ENCODE results near the gene H3-3A.

Gene H3-3A

DNA sequence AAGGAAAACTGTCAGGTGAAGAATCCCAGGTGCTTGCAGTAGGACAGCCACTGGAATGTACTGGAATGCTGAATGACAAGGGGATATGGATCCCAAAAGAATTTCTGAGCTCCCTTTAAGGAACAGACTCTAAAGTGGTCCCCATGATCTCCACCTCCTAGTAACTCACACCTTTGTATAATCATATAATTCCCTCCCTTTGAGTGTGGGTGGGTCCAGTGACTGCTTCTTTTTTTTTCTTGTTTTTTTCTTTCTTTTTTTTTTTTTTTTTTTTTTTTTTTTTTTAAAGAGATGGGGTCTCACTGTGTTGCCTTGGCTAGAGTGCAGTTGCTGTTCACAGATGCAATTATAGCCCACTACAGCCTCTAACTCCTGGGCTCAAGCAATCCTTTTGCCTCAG, 28.5 kb upstream of the H3-3A start:
- Histone ChIP-seq H3K4me3 (ENCODE audit: low read depth, low read length) (no peak overlapping the region), H3K27ac (no peak overlapping the region), H3K9me3 (ENCODE audit: severe bottlenecking) (no peaks in the 10 kb centered on the region), H3K36me3 (no peaks in the 10 kb centered on the region), H3K27me3 (ENCODE audit: insufficient read depth, low read depth, severe bottlenecking) (no peaks in the 10 kb centered on the region)
- TF ChIP-seq, protein P1, sequence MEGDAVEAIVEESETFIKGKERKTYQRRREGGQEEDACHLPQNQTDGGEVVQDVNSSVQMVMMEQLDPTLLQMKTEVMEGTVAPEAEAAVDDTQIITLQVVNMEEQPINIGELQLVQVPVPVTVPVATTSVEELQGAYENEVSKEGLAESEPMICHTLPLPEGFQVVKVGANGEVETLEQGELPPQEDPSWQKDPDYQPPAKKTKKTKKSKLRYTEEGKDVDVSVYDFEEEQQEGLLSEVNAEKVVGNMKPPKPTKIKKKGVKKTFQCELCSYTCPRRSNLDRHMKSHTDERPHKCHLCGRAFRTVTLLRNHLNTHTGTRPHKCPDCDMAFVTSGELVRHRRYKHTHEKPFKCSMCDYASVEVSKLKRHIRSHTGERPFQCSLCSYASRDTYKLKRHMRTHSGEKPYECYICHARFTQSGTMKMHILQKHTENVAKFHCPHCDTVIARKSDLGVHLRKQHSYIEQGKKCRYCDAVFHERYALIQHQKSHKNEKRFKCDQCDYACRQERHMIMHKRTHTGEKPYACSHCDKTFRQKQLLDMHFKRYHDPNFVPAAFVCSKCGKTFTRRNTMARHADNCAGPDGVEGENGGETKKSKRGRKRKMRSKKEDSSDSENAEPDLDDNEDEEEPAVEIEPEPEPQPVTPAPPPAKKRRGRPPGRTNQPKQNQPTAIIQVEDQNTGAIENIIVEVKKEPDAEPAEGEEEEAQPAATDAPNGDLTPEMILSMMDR (IDR thresholded peaks at IDR 0.05; ENCODE audit: low read depth, low read length), result no peak
- no peak for DNase-seq

DNA sequence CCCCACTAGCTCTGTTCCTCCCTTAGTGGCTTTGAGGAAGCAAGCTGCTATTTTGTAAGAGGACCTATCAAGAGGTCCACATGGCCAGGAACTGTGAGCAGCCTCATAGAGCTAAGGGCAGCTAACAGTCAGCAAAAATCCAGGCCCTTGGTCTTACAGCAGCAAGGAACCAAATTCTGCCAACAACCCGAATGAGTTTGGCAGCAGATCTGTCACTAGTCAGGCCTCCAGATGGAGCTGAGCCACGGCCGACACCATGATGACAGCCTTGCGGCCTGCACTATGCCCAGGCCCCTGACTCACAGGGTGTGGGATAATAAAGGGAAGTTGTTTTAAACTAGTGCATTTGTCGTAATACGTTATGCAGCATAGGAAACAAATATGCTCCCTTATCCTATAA, 28.0 kb upstream of the H3-3A start:
- no peak for DNase-seq
- Histone ChIP-seq H3K27ac (no peak overlapping the region), H3K4me3 (ENCODE audit: low read depth, low read length) (no peak overlapping the region), H3K9me3 (ENCODE audit: severe bottlenecking) (no peaks in the 10 kb centered on the region), H3K36me3 (no peaks in the 10 kb centered on the region), H3K27me3 (ENCODE audit: insufficient read depth, low read depth, severe bottlenecking) (no peaks in the 10 kb centered on the region)
- TF ChIP-seq, protein P1 (IDR thresholded peaks at IDR 0.05; ENCODE audit: low read depth, low read length), result no peak

DNA sequence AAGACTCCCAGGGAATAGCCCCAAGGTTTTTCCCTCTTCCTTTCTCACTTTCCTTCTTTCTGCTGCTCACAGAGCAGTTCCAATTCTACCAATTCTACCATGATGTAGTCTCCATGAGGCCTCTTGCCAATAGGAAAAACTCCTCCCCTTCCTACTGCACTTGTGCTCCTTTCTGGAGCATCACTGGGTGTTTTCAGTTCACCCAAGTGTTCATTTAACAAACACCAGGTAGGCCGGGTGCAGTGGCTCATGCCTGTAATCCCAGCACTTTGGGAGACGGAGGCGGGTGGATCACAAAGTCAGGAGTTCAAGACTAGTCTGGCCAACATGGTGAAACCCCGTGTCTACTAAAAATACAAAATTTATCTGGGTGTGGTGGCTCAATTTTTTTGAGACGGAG, 26.6 kb upstream of the H3-3A start:
- DNase-seq, result no peak
- Histone ChIP-seq H3K27me3 (ENCODE audit: insufficient read depth, low read depth, severe bottlenecking) (no peaks in the 10 kb centered on the region), H3K36me3 (no peaks in the 10 kb centered on the region), H3K4me3 (ENCODE audit: low read depth, low read length) (no peak overlapping the region), H3K27ac (no peak overlapping the region), H3K9me3 (ENCODE audit: severe bottlenecking) (no peaks in the 10 kb centered on the region)
- TF ChIP-seq, protein P1 (IDR thresholded peaks at IDR 0.05; ENCODE audit: low read depth, low read length), result no peak

DNA sequence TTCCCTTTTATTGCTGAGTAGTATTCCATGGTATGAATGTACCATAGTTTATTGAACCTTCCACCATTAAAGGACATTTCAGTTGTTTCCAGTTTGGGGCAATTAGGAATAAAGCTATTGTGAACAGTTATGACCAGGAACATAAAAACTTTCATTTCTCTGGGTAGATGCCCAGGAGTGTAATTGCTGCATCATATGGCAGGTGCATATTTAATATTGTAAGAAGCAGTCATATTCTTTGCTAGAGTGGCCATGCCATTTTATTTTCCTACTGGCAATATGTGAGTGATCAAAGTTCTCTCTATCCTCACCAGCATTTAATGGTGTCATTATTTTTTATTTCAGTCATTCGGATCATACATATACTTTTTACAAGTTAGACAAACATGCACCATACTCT, 23.9 kb upstream of the H3-3A start:
- Histone ChIP-seq H3K4me3 (ENCODE audit: low read depth, low read length) (no peak overlapping the region), H3K27ac (no peak overlapping the region), H3K9me3 (ENCODE audit: severe bottlenecking) (no peaks in the 10 kb centered on the region), H3K27me3 (ENCODE audit: insufficient read depth, low read depth, severe bottlenecking) (no peaks in the 10 kb centered on the region), H3K36me3 (no peaks in the 10 kb centered on the region)
- TF ChIP-seq, protein P1 (IDR thresholded peaks at IDR 0.05; ENCODE audit: low read depth, low read length), result no peak
- DNase-seq, result no peak

DNA sequence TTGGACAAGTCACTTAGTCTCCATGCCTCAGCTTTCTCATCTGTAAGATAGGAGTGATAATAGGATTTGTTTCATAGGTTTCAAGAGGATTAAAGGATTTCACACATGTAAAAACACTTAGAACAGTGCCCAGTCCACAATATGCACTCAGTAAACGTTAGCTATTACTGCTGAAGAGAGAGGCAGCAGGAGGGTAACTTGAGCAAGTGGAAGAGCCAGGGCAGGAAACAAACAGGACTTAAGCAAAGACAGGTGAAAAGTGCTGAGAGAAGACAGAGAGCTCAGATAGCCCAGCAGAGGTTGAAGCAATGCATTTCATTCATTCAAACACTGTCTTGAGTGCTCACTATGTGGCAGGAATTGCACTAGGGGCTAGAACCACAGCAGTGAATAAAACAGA, 21.1 kb upstream of the H3-3A start:
- TF ChIP-seq, protein P1 (IDR thresholded peaks at IDR 0.05; ENCODE audit: low read depth, low read length), result no peak
- peak; percentile 16 for DNase-seq
- Histone ChIP-seq H3K36me3 (no peaks in the 10 kb centered on the region), H3K27me3 (ENCODE audit: insufficient read depth, low read depth, severe bottlenecking) (no peaks in the 10 kb centered on the region), H3K9me3 (ENCODE audit: severe bottlenecking) (no peaks in the 10 kb centered on the region), H3K27ac (no peak overlapping the region), H3K4me3 (ENCODE audit: low read depth, low read length) (no peak overlapping the region)

DNA sequence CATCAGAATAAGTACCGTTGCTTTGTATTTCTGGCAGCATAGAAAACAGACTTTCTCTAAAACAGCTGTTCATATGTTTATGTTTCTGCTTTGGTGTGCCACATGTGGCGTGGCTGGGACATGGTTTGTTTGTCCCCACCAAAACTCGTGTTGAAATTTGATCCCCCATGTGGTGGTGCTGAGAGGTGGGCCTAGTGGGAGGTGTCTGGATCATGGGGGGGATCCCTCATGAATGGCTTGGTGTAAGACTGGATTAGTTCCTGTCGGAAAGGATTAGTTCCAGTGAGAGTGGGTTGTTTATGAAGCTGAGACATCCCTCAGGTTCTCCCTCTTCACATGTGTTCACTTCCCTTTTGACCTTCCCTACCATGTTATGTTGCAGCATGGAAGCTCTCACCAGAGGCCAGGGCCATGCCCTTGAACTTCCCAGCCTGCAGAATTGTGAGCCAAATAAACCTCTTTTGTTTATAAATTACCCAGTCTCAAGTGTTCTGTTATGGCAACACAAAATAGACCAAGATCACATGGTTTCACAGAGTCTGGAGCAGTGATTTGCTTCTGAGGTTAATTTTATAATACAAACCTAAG, 17.9 kb upstream of the H3-3A start:
- no peak for DNase-seq
- Histone ChIP-seq H3K27ac (no peak overlapping the region), H3K36me3 (no peaks in the 10 kb centered on the region), H3K9me3 (ENCODE audit: severe bottlenecking) (no peaks in the 10 kb centered on the region), H3K27me3 (ENCODE audit: insufficient read depth, low read depth, severe bottlenecking) (no peaks in the 10 kb centered on the region), H3K4me3 (ENCODE audit: low read depth, low read length) (no peak overlapping the region)
- TF ChIP-seq, protein P1 (IDR thresholded peaks at IDR 0.05; ENCODE audit: low read depth, low read length), result no peak

All from WERI-Rb-1 (cell line).